ENCODE data around the gene CCDC188.

CCDC188 gene

DNA sequence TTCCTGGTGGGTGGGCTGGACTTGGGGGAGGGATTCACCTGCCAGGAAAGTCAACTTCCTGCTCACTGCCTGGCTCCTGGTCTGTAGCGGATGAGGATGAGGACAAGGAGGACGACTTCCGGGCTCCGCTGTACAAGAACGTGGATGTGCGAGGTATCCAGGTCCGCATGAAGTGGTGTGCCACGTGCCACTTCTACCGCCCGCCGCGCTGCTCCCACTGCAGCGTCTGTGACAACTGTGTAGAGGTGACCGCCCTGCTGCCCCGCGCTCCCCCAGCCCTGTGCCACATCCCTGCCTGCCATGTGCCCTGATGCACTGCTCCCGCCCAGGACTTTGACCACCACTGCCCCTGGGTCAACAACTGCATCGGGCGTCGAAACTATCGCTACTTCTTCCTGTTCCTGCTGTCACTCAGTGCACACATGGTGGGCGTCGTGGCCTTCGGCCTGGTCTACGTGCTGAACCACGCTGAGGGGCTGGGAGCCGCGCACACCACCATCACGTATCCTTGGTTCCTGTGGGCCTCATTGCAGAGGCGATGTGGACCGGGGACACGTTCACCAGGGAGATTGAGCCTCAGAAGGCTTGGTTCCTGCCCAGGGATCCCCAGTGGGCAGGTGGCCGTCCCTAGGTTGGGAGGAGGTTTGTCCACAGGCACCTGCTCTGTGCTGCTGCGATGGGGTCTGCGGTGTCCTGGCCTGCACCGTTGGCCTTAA, 11.3 kb downstream of the CCDC188 start:
- H3K9ac ChIP-seq (ENCODE audit: low read length) = no peak overlapping the region
- no peak overlapping the region for H2AFZ ChIP-seq (ENCODE audit: low read depth, low read length)
- H3K27me3 ChIP-seq (ENCODE audit: low read depth, low read length) = no peaks in the 10 kb centered on the region
- no peaks in the 10 kb centered on the region for H3K9me3 ChIP-seq (ENCODE audit: insufficient read depth, low read length)
- TF ChIP-seq CTCF (IDR thresholded peaks at IDR 0.05; ENCODE audit: low read depth, low read length) (no peak), EZH2phosphoT487 (IDR thresholded peaks at IDR 0.05; ENCODE audit: low read depth) (no peak)
- H4K20me1 ChIP-seq (ENCODE audit: insufficient read depth, low read length) = peaks cover 24% of the 10 kb centered on the region
- H3K79me2 ChIP-seq (ENCODE audit: low read length) = peaks cover 27% of the 10 kb centered on the region
- H3K27ac ChIP-seq (ENCODE audit: low read length) = no peak overlapping the region
- no peak overlapping the region for H3K4me3 ChIP-seq (ENCODE audit: low read length)
- no peak overlapping the region for H3K4me2 ChIP-seq (ENCODE audit: low read length)
- H3K4me1 ChIP-seq (ENCODE audit: low read length) = no peaks in the 10 kb centered on the region
- no peaks in the 10 kb centered on the region for H3K36me3 ChIP-seq (replicated peaks; ENCODE audit: low read depth, low read length)

DNA sequence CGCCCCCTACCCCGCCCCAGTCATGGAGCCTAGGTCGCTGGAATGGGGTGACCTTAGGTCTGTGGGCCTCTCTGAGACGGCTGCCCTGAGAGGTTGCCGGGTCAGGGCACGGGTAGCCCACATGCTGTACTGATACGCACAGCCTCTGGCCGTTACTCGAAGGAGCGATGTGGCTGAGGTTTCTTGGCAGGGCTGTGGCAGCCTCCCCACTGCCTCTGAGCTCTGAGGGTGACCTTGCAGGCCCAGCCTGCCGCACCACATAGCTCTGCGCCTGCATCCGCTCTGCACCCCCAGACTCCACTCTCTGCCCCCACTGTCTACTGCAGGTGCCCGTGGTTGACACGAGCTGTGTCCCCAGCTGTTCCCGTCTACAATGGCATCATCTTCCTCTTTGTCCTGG, 12.0 kb downstream of the CCDC188 start:
- H3K27ac ChIP-seq (ENCODE audit: low read length) = no peak overlapping the region
- peaks cover 28% of the 10 kb centered on the region for H4K20me1 ChIP-seq (ENCODE audit: insufficient read depth, low read length)
- H3K4me3 ChIP-seq (ENCODE audit: low read length) = no peak overlapping the region
- H3K9ac ChIP-seq (ENCODE audit: low read length) = no peak overlapping the region
- no peaks in the 10 kb centered on the region for H3K9me3 ChIP-seq (ENCODE audit: insufficient read depth, low read length)
- TF ChIP-seq CTCF (IDR thresholded peaks at IDR 0.05; ENCODE audit: low read depth, low read length) (no peak), EZH2phosphoT487 (IDR thresholded peaks at IDR 0.05; ENCODE audit: low read depth) (no peak)
- H3K79me2 ChIP-seq (ENCODE audit: low read length) = peaks cover 34% of the 10 kb centered on the region
- no peaks in the 10 kb centered on the region for H3K36me3 ChIP-seq (replicated peaks; ENCODE audit: low read depth, low read length)
- H3K27me3 ChIP-seq (ENCODE audit: low read depth, low read length) = no peaks in the 10 kb centered on the region
- no peaks in the 10 kb centered on the region for H3K4me1 ChIP-seq (ENCODE audit: low read length)
- no peak overlapping the region for H2AFZ ChIP-seq (ENCODE audit: low read depth, low read length)
- no peak overlapping the region for H3K4me2 ChIP-seq (ENCODE audit: low read length)

DNA sequence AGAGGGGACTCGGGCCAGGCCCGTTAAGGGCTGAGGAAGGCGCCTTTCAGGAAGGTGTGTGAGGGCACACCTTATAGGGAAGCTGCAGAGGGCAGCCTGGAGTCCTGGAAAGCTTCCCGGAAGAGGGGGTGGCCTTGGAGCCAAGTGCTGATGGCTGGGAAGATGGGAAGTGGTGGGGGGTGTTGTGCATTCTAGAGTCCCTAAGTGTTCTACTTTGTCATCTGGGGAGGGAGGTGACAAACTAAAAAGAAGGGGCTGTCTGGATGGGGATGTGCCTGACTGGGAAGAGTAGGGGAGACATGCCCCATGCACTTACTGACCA, 12.5 kb downstream of the CCDC188 start:
- Histone ChIP-seq H4K20me1 (ENCODE audit: insufficient read depth, low read length) (peaks cover 28% of the 10 kb centered on the region), H3K9ac (ENCODE audit: low read length) (no peak overlapping the region), H3K27ac (ENCODE audit: low read length) (no peak overlapping the region), H3K4me3 (ENCODE audit: low read length) (no peak overlapping the region), H3K4me1 (ENCODE audit: low read length) (no peaks in the 10 kb centered on the region), H3K27me3 (ENCODE audit: low read depth, low read length) (no peaks in the 10 kb centered on the region), H3K4me2 (ENCODE audit: low read length) (no peak overlapping the region), H2AFZ (ENCODE audit: low read depth, low read length) (no peak overlapping the region), H3K79me2 (ENCODE audit: low read length) (peaks cover 37% of the 10 kb centered on the region), H3K9me3 (ENCODE audit: insufficient read depth, low read length) (no peaks in the 10 kb centered on the region), H3K36me3 (replicated peaks; ENCODE audit: low read depth, low read length) (no peaks in the 10 kb centered on the region)
- TF ChIP-seq CTCF (IDR thresholded peaks at IDR 0.05; ENCODE audit: low read depth, low read length) = no peak
- no peak for TF ChIP-seq EZH2phosphoT487 (IDR thresholded peaks at IDR 0.05; ENCODE audit: low read depth)

GRCh38 chr22:20137671-20138416, 13.0 kb downstream of the CCDC188 start:
- H3K36me3 ChIP-seq (replicated peaks; ENCODE audit: low read depth, low read length) = no peaks in the 10 kb centered on the region
- no peak overlapping the region for H2AFZ ChIP-seq (ENCODE audit: low read depth, low read length)
- TF ChIP-seq CTCF (IDR thresholded peaks at IDR 0.05; ENCODE audit: low read depth, low read length) (no peak), EZH2phosphoT487 (IDR thresholded peaks at IDR 0.05; ENCODE audit: low read depth) (no peak)
- H3K79me2 ChIP-seq (ENCODE audit: low read length) = peaks cover 42% of the 10 kb centered on the region
- H3K27ac ChIP-seq (ENCODE audit: low read length) = no peak overlapping the region
- no peaks in the 10 kb centered on the region for H3K27me3 ChIP-seq (ENCODE audit: low read depth, low read length)
- peaks cover 4% of the 10 kb centered on the region for H3K4me1 ChIP-seq (ENCODE audit: low read length)
- H4K20me1 ChIP-seq (ENCODE audit: insufficient read depth, low read length) = peaks cover 28% of the 10 kb centered on the region
- no peak overlapping the region for H3K4me2 ChIP-seq (ENCODE audit: low read length)
- no peak overlapping the region for H3K4me3 ChIP-seq (ENCODE audit: low read length)
- H3K9ac ChIP-seq (ENCODE audit: low read length) = no peak overlapping the region
- H3K9me3 ChIP-seq (ENCODE audit: insufficient read depth, low read length) = no peaks in the 10 kb centered on the region
